Keratinocyte (primary cell): ENCODE results near the gene FBLN5. TPM values are rescaled to one million over a fixed set of nuclear protein-coding genes. Genes with fewer than 3 reads are reported as not detected.

ENCODE experiments used
- DNase-seq: peaks from one replicate; pipeline ENCODE4 v3.0.0-alpha.2; 2011; ENCODE audit warnings: low read depth, missing footprints, low spot score
- FAIRE-seq: peaks from 2 replicates; lab custom pipeline; 2011; peaks lifted over from hg19 to GRCh38; lab: Jason Lieb, UNC
- H2AFZ ChIP-seq: 2 replicates; pipeline ENCODE4 v1.6.0; 2012; ENCODE audit warnings: low read length, control low read depth, inconsistent platforms; ENCODE audit not compliant: control insufficient read depth
- H3K27ac ChIP-seq: 2 replicates; pipeline ENCODE4 v1.5.1; 2011; ENCODE audit warnings: low read length; ENCODE audit not compliant: control insufficient read depth, insufficient read depth
- H3K27me3 ChIP-seq: 3 replicates; pipeline ENCODE4 v1.6.0; 2011; ENCODE audit warnings: low read length; ENCODE audit not compliant: control insufficient read depth, insufficient read depth; ENCODE audit errors: extremely low read depth
- H3K36me3 ChIP-seq, 2 experiments: 2 replicates in 1 of 2; 3 replicates in 1 of 2; pipeline ENCODE4 v1.5.1; 2011; ENCODE audit warnings: low read length in 2 of 2, mild to moderate bottlenecking in 1 of 2; ENCODE audit not compliant: control insufficient read depth in 2 of 2, insufficient read depth in 2 of 2; ENCODE audit errors: extremely low read depth in 1 of 2
- H3K4me1 ChIP-seq: 3 replicates; pipeline ENCODE4 v1.5.1; 2011; ENCODE audit warnings: low read length; ENCODE audit not compliant: control insufficient read depth, insufficient read depth; ENCODE audit errors: extremely low read depth
- H3K4me2 ChIP-seq: 3 replicates; pipeline ENCODE4 v1.6.0; 2011; ENCODE audit warnings: low read depth, low read length; ENCODE audit not compliant: control insufficient read depth, insufficient read depth; ENCODE audit errors: extremely low read depth
- H3K4me3 ChIP-seq, 3 experiments: fragments of 200-600 bp in 1 of 3; sonication (generic) in 1 of 3; 2 replicates in 2 of 3; 3 replicates in 1 of 3; pipeline ENCODE4 v1.5.1; 2011 to 2016; ENCODE audit warnings: low read length in 3 of 3, mild to moderate bottlenecking in 3 of 3, control low read depth in 2 of 3, inconsistent platforms in 1 of 3, low read depth in 1 of 3, mixed read lengths in 1 of 3, mixed run types in 1 of 3, moderate library complexity in 1 of 3; ENCODE audit not compliant: control insufficient read depth in 2 of 3, insufficient read depth in 2 of 3; ENCODE audit errors: extremely low read depth in 1 of 3
- H3K79me2 ChIP-seq: 2 replicates; pipeline ENCODE4 v1.6.0; 2012; ENCODE audit warnings: low read length; ENCODE audit not compliant: control insufficient read depth, insufficient read depth
- H3K9ac ChIP-seq: 3 replicates; pipeline ENCODE4 v1.6.0; 2011; ENCODE audit warnings: low read length; ENCODE audit not compliant: control insufficient read depth, insufficient read depth; ENCODE audit errors: extremely low read depth
- H3K9me1 ChIP-seq: 3 replicates; pipeline ENCODE4 v1.6.0; 2011; ENCODE audit warnings: low read length; ENCODE audit not compliant: control insufficient read depth, insufficient read depth; ENCODE audit errors: extremely low read depth
- H3K9me3 ChIP-seq: 2 replicates; pipeline ENCODE4 v1.5.1; 2012; ENCODE audit warnings: low read depth, low read length; ENCODE audit not compliant: control insufficient read depth
- H4K20me1 ChIP-seq: 3 replicates; pipeline ENCODE4 v1.6.0; 2011; ENCODE audit warnings: low read length; ENCODE audit not compliant: control insufficient read depth, insufficient read depth; ENCODE audit errors: extremely low read depth
- CTCF ChIP-seq, 3 experiments: IDR thresholded peaks in 1 of 3; conservative IDR thresholded peaks in 1 of 3; optimal IDR thresholded peaks in 1 of 3; 2 replicates in 2 of 3; 3 replicates in 1 of 3; pipeline versions ENCODE3 to v1.5.1; 2011; ENCODE audit warnings: low read length in 3 of 3, mild to moderate bottlenecking in 3 of 3, moderate library complexity in 2 of 3, control low read depth in 1 of 3, inconsistent platforms in 1 of 3; ENCODE audit not compliant: insufficient read depth in 2 of 3; ENCODE audit errors: extremely low read depth in 1 of 3
- EZH2 ChIP-seq: IDR thresholded peaks from one replicate; pipeline ENCODE4 v1.6.1; 2012; ENCODE audit warnings: inconsistent platforms, mild to moderate bottlenecking, low read length, moderate library complexity
- dilution Hi-C: fragments of 300-500 bp; cut with MboI; formaldehyde crosslinking; loops from one replicate; pipeline ENCODE4 v1.7.0; 2020; ENCODE audit warnings: low sequenced_read_pairs; ENCODE audit not compliant: extremely low pct_ligation_motif_present
- polyA plus RNA-seq, 5 experiments: library from polyadenylated mRNA; depleted of rRNA in 3 of 5; stranded (reverse) in 3 of 5; stranded (forward) in 1 of 5; unstranded in 1 of 5; fragments of >200 nt; gene quantifications; 1 replicate in 1 of 5; 2 replicates in 3 of 5; 3 replicates in 1 of 5; pipeline versions ENCODE4 v1.2.1 to v1.2.3, GENCODE V29; 2011 to 2012; ENCODE audit warnings: missing spikeins in 2 of 5, low read depth in 1 of 5, low replicate concordance in 1 of 5

Gene FBLN5
- polyA plus RNA-seq, 1 donor (not counting 4 experiments of a cell fraction or from before 2014, with no cell fraction given) = 0.10 TPM

GRCh38 chr14:91869556-91869955 is 77.9 kb downstream of the FBLN5 start:
- FAIRE-seq = no peak
- Histone ChIP-seq H3K27ac (no peak overlapping the region), H3K9ac (no peak overlapping the region), H2AFZ (no peak overlapping the region), H3K9me3 (no peaks in the 10 kb centered on the region), H3K9me1 (no peaks in the 10 kb centered on the region), H3K4me1 (peaks cover 6% of the 10 kb centered on the region), H4K20me1 (no peaks in the 10 kb centered on the region), H3K79me2 (no peaks in the 10 kb centered on the region), H3K4me3 (no peak overlapping the region), H3K27me3 (peaks cover 7% of the 10 kb centered on the region), H3K36me3 (no peaks in the 10 kb centered on the region), H3K4me2 (no peak overlapping the region)
- no peak for TF ChIP-seq EZH2
- TF ChIP-seq CTCF (optimal IDR thresholded peaks at IDR 0.05 in 1 of 3, IDR thresholded peaks at IDR 0.05 in 1 of 3, conservative IDR thresholded peaks at IDR 0.05 in 1 of 3; ENCODE audit: extremely low read depth in 1 of 3, insufficient read depth in 2 of 3, low read length in 3 of 3) = no peak
- DNase-seq = no peak
- dilution Hi-C loops = no loop called here

- no peaks in the 10 kb centered on the region for H3K9me3 ChIP-seq
- peaks cover under 1% of the 10 kb centered on the region for H3K27me3 ChIP-seq
- TF ChIP-seq CTCF (optimal IDR thresholded peaks at IDR 0.05 in 1 of 3, IDR thresholded peaks at IDR 0.05 in 1 of 3, conservative IDR thresholded peaks at IDR 0.05 in 1 of 3; ENCODE audit: extremely low read depth in 1 of 3, insufficient read depth in 2 of 3, low read length in 3 of 3) (no peak), EZH2 (no peak)
- DNase-seq (no peak), FAIRE-seq (no peak)
- H3K4me1 ChIP-seq = peaks cover 3% of the 10 kb centered on the region
- H2AFZ ChIP-seq = no peak within 1 kb of the TSS
- H3K9ac ChIP-seq = no peak within 1 kb of the TSS
- no peaks in the 10 kb centered on the region for H4K20me1 ChIP-seq
- H3K79me2 ChIP-seq = no peaks in the 10 kb centered on the region
- no peak within 1 kb of the TSS for H3K4me2 ChIP-seq
- no peak within 1 kb of the TSS for H3K4me3 ChIP-seq
- no peak within 1 kb of the TSS for H3K27ac ChIP-seq
- dilution Hi-C loops = no loop called here
- H3K36me3 ChIP-seq = no peaks in the 10 kb centered on the region
- H3K9me1 ChIP-seq = no peaks in the 10 kb centered on the region
Observed at GRCh38 chr14:91867316-91867988, 80.0 kb downstream of the FBLN5 start, which contains the start of gene TC2N. Gene TC2N, minus strand, starts transcription at chr14:91867536. Its CDS starts 53,767 bp downstream, at chr14:91813769.
